ENCODE measurements around the gene IRF3. TPM values are rescaled to one million over a fixed set of nuclear protein-coding genes. Genes with fewer than 3 reads are reported as not detected.

IRF3 gene
- total RNA-seq, 1 experiment from 2014 or later = 81.7 TPM

- Histone ChIP-seq H3K4me1 (ENCODE audit: insufficient read depth, low read length, poor library complexity, severe bottlenecking) (peaks cover 44% of the 10 kb centered on the region), H3K27me3 (replicated peaks; ENCODE audit: insufficient read depth, low read depth, low read length, poor library complexity) (no peaks in the 10 kb centered on the region), H3K27ac (ENCODE audit: low read depth, low read length, poor library complexity, severe bottlenecking) (peak overlapping the region; percentile 10), H3K4me3 (ENCODE audit: low read depth, low read length, poor library complexity, severe bottlenecking) (no peak overlapping the region), H3K9me3 (ENCODE audit: low read depth, low read length, poor library complexity, severe bottlenecking) (no peaks in the 10 kb centered on the region), H3K36me3 (ENCODE audit: insufficient read depth, low read length, poor library complexity, severe bottlenecking) (peaks cover 58% of the 10 kb centered on the region)
- ChIA-PET POLR2A (ENCODE audit: low non-redundant PET) (no interaction called here), CTCF (interaction anchor here (0.5 kb wide), 1 partner anchor 37 kb away, joined by 4 read pairs; no protein-coding TSS in a partner anchor)
- intact Hi-C loops (cut with micrococcal nuclease; ENCODE audit: unreplicated experiment) = no loop called here
- BruUV-seq (replicated peaks) = no TSS peak
- no peak for DNase-seq (ENCODE audit: low spot score)
- TF ChIP-seq CTCF (conservative IDR thresholded peaks at IDR 0.05; ENCODE audit: low read depth, low read length) = no peak
- TF ChIP-seq EZH2 (IDR thresholded peaks at IDR 0.05; ENCODE audit: borderline replicate concordance, low read depth, low read length, poor library complexity, severe bottlenecking) = no peak
Observed at GRCh38 chr19:49684983-49685553, 19.4 kb upstream of the IRF3 start.

- DNase-seq (ENCODE audit: low spot score) = peak; percentile 47
- BruUV-seq (replicated peaks) = no TSS peak
- peaks cover 44% of the 10 kb centered on the region for H3K4me1 ChIP-seq (ENCODE audit: insufficient read depth, low read length, poor library complexity, severe bottlenecking)
- no peaks in the 10 kb centered on the region for H3K9me3 ChIP-seq (ENCODE audit: low read depth, low read length, poor library complexity, severe bottlenecking)
- no peak for TF ChIP-seq EZH2 (IDR thresholded peaks at IDR 0.05; ENCODE audit: borderline replicate concordance, low read depth, low read length, poor library complexity, severe bottlenecking)
- TF ChIP-seq CTCF (conservative IDR thresholded peaks at IDR 0.05; ENCODE audit: low read depth, low read length) = peak; percentile 63
- CTCF ChIA-PET = interaction anchor here (0.5 kb wide), 1 partner anchor 38 kb away, joined by 4 read pairs; no protein-coding TSS in a partner anchor
- POLR2A ChIA-PET (ENCODE audit: low non-redundant PET) = no interaction called here
- peak overlapping the region; percentile 10 for H3K27ac ChIP-seq (ENCODE audit: low read depth, low read length, poor library complexity, severe bottlenecking)
- no peaks in the 10 kb centered on the region for H3K27me3 ChIP-seq (replicated peaks; ENCODE audit: insufficient read depth, low read depth, low read length, poor library complexity)
- no peak overlapping the region for H3K4me3 ChIP-seq (ENCODE audit: low read depth, low read length, poor library complexity, severe bottlenecking)
- peaks cover 58% of the 10 kb centered on the region for H3K36me3 ChIP-seq (ENCODE audit: insufficient read depth, low read length, poor library complexity, severe bottlenecking)
- intact Hi-C loops (cut with micrococcal nuclease; ENCODE audit: unreplicated experiment) = no loop called here
Observed at GRCh38 chr19:49684251-49684982, 18.8 kb upstream of the IRF3 start.

GRCh38 chr19:49683814-49684250 is 18.2 kb upstream of the IRF3 start:
- Histone ChIP-seq H3K4me3 (ENCODE audit: low read depth, low read length, poor library complexity, severe bottlenecking) (no peak overlapping the region), H3K36me3 (ENCODE audit: insufficient read depth, low read length, poor library complexity, severe bottlenecking) (peaks cover 53% of the 10 kb centered on the region), H3K27me3 (replicated peaks; ENCODE audit: insufficient read depth, low read depth, low read length, poor library complexity) (no peaks in the 10 kb centered on the region), H3K4me1 (ENCODE audit: insufficient read depth, low read length, poor library complexity, severe bottlenecking) (peaks cover 42% of the 10 kb centered on the region), H3K9me3 (ENCODE audit: low read depth, low read length, poor library complexity, severe bottlenecking) (no peaks in the 10 kb centered on the region), H3K27ac (ENCODE audit: low read depth, low read length, poor library complexity, severe bottlenecking) (no peak overlapping the region)
- BruUV-seq (replicated peaks) = no TSS peak
- TF ChIP-seq EZH2 (IDR thresholded peaks at IDR 0.05; ENCODE audit: borderline replicate concordance, low read depth, low read length, poor library complexity, severe bottlenecking) (no peak), CTCF (conservative IDR thresholded peaks at IDR 0.05; ENCODE audit: low read depth, low read length) (no peak)
- intact Hi-C loops (cut with micrococcal nuclease; ENCODE audit: unreplicated experiment) = no loop called here
- CTCF ChIA-PET = no interaction called here
- POLR2A ChIA-PET (ENCODE audit: low non-redundant PET) = no interaction called here
- DNase-seq (ENCODE audit: low spot score) = no peak

All from A673 (cell line).